WTC11 (cell line): ENCODE measurements around the gene KIAA0232. TPM values are rescaled to one million over a fixed set of nuclear protein-coding genes. Genes with fewer than 3 reads are reported as not detected.

ENCODE experiments used
- ATAC-seq: fragments of 200-7000 bp; cut with Tn5 transposase; 2 replicates; pipeline ENCODE4 v1.10.0; 2021; ENCODE audit warnings: mild to moderate bottlenecking, moderate library complexity
- CTCF ChIA-PET: fragments of 300-600 bp; sonication (Branson Sonifier 250); formaldehyde crosslinking; loops from one replicate; lab custom pipeline; 2021; ENCODE audit warnings: antibody characterized with exemption; lab: Charles Lee
- POLR2A ChIA-PET: fragments of 350-600 bp; sonication (Branson Sonifier 250); formaldehyde crosslinking; loops from one replicate; lab custom pipeline; 2021; ENCODE audit warnings: antibody characterized with exemption; lab: Charles Lee
- DNase-seq: peaks from one replicate; pipeline ENCODE4 v3.0.0; 2021; ENCODE audit warnings: low spot score
- H3K27ac Mint-ChIP-seq: 2 replicates; pipeline ENCODE4 v1.8.0; 2021; ENCODE audit warnings: mixed read lengths
- H3K27me3 Mint-ChIP-seq: 2 replicates; pipeline ENCODE4 v1.8.0; 2021; ENCODE audit warnings: low read depth, mild to moderate bottlenecking, moderate library complexity, mixed read lengths
- H3K36me3 Mint-ChIP-seq: 2 replicates; pipeline ENCODE4 v1.8.0; 2021; ENCODE audit warnings: mixed read lengths
- H3K4me1 Mint-ChIP-seq: 2 replicates; pipeline ENCODE4 v1.8.0; 2022; ENCODE audit warnings: mixed read lengths
- H3K4me3 Mint-ChIP-seq: 2 replicates; pipeline ENCODE4 v1.8.0; 2021; ENCODE audit warnings: mild to moderate bottlenecking, moderate library complexity, mixed read lengths
- H3K9me3 Mint-ChIP-seq: 2 replicates; pipeline ENCODE4 v1.8.0; 2021; ENCODE audit warnings: mixed read lengths
- ARID4B ChIP-seq: sonication (generic); formaldehyde crosslinking; IDR thresholded peaks from 2 replicates; pipeline ENCODE4 v1.8.0; 2023; ENCODE audit warnings: missing genetic modification reagents, mild to moderate bottlenecking, borderline replicate concordance
- ATF1 ChIP-seq: sonication (generic); formaldehyde crosslinking; IDR thresholded peaks from 2 replicates; pipeline ENCODE4 v1.8.1; 2023; ENCODE audit warnings: mild to moderate bottlenecking, moderate library complexity, missing genetic modification reagents
- CREM ChIP-seq: sonication (generic); formaldehyde crosslinking; IDR thresholded peaks from 2 replicates; pipeline ENCODE4 v1.8.1; 2022; ENCODE audit warnings: mild to moderate bottlenecking, missing genetic modification reagents, moderate library complexity
- ELF4 ChIP-seq: sonication (generic); formaldehyde crosslinking; IDR thresholded peaks from 2 replicates; pipeline ENCODE4 v1.8.1; 2022; ENCODE audit warnings: low read depth, mild to moderate bottlenecking, moderate library complexity, missing genetic modification reagents
- JUN ChIP-seq: sonication (generic); formaldehyde crosslinking; IDR thresholded peaks from 2 replicates; pipeline ENCODE4 v1.8.0; 2023; ENCODE audit warnings: mild to moderate bottlenecking, missing genetic modification reagents
- NFYB ChIP-seq: sonication (generic); formaldehyde crosslinking; conservative IDR thresholded peaks from 2 replicates; pipeline ENCODE4 v1.8.0; 2022; ENCODE audit warnings: low read depth, missing genetic modification reagents
- NR2C2 ChIP-seq: sonication (generic); formaldehyde crosslinking; IDR thresholded peaks from 2 replicates; pipeline ENCODE4 v1.8.0; 2022; ENCODE audit warnings: mild to moderate bottlenecking, missing genetic modification reagents
- NR3C1 ChIP-seq: sonication (generic); formaldehyde crosslinking; conservative IDR thresholded peaks from 2 replicates; pipeline ENCODE4 v1.8.1; 2023; ENCODE audit warnings: low read depth, mild to moderate bottlenecking, missing genetic modification reagents
- RORB ChIP-seq: fragments of 250-450 bp; sonication (Bioruptor Pico); IDR thresholded peaks from 2 replicates; pipeline ENCODE4 v1.9.0; 2021; ENCODE audit warnings: mild to moderate bottlenecking
- STAT6 ChIP-seq: sonication (generic); formaldehyde crosslinking; conservative IDR thresholded peaks from 2 replicates; pipeline ENCODE4 v1.8.1; 2023; ENCODE audit warnings: mild to moderate bottlenecking, low read depth, missing genetic modification reagents, moderate library complexity
- TP53 ChIP-seq: sonication (generic); formaldehyde crosslinking; IDR thresholded peaks from 2 replicates; pipeline ENCODE4 v1.8.1; 2023; ENCODE audit warnings: mild to moderate bottlenecking, missing genetic modification reagents
- ZNF121 ChIP-seq: sonication (generic); formaldehyde crosslinking; IDR thresholded peaks from 2 replicates; pipeline ENCODE4 v1.8.0; 2023; ENCODE audit warnings: missing genetic modification reagents
- ZNF263 ChIP-seq: sonication (generic); formaldehyde crosslinking; IDR thresholded peaks from 2 replicates; pipeline ENCODE4 v1.8.1; 2022; ENCODE audit warnings: low read depth, mild to moderate bottlenecking, moderate library complexity, missing genetic modification reagents
- total RNA-seq: library from RNA; stranded (reverse); gene quantifications from 3 replicates; pipeline ENCODE4 v1.2.3, GENCODE V29; 2021
- TF ChIP-seq, protein P1 (sequence below): sonication (generic); formaldehyde crosslinking; IDR thresholded peaks from 2 replicates; pipeline ENCODE4 v1.8.0; 2022; ENCODE audit warnings: missing genetic modification reagents
- TF ChIP-seq, protein P2 (sequence below): sonication (generic); formaldehyde crosslinking; conservative IDR thresholded peaks from 2 replicates; pipeline ENCODE4 v1.8.1; 2022; ENCODE audit warnings: mild to moderate bottlenecking, missing genetic modification reagents
- TF ChIP-seq, protein P3 (sequence below): fragments of 250-450 bp; sonication (Bioruptor Pico); IDR thresholded peaks from 2 replicates; pipeline ENCODE4 v1.9.0; 2021; ENCODE audit warnings: mild to moderate bottlenecking
- TF ChIP-seq, protein P4 (sequence below): fragments of 250-450 bp; sonication (Bioruptor Pico); IDR thresholded peaks from 2 replicates; pipeline ENCODE4 v1.9.0; 2021; ENCODE audit warnings: mild to moderate bottlenecking, borderline replicate concordance

KIAA0232 gene
- total RNA-seq, 1 experiment from 2014 or later: 23.2 TPM

- TF ChIP-seq, protein P1, sequence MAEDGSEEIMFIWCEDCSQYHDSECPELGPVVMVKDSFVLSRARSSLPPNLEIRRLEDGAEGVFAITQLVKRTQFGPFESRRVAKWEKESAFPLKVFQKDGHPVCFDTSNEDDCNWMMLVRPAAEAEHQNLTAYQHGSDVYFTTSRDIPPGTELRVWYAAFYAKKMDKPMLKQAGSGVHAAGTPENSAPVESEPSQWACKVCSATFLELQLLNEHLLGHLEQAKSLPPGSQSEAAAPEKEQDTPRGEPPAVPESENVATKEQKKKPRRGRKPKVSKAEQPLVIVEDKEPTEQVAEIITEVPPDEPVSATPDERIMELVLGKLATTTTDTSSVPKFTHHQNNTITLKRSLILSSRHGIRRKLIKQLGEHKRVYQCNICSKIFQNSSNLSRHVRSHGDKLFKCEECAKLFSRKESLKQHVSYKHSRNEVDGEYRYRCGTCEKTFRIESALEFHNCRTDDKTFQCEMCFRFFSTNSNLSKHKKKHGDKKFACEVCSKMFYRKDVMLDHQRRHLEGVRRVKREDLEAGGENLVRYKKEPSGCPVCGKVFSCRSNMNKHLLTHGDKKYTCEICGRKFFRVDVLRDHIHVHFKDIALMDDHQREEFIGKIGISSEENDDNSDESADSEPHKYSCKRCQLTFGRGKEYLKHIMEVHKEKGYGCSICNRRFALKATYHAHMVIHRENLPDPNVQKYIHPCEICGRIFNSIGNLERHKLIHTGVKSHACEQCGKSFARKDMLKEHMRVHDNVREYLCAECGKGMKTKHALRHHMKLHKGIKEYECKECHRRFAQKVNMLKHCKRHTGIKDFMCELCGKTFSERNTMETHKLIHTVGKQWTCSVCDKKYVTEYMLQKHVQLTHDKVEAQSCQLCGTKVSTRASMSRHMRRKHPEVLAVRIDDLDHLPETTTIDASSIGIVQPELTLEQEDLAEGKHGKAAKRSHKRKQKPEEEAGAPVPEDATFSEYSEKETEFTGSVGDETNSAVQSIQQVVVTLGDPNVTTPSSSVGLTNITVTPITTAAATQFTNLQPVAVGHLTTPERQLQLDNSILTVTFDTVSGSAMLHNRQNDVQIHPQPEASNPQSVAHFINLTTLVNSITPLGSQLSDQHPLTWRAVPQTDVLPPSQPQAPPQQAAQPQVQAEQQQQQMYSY (CRISPR knock-in tag): no peak
- TF ChIP-seq STAT6 (CRISPR knock-in tag) (no peak), ATF1 (no peak), NFYB (no peak), RORB (no peak), ARID4B (CRISPR knock-in tag) (no peak), ZNF263 (CRISPR knock-in tag) (no peak), NR2C2 (CRISPR knock-in tag) (no peak)
These were observed 141.8 kb downstream of the KIAA0232 start (continued) for GRCh38 chr4:6924361-6924779.

- H3K27ac Mint-ChIP-seq: peak overlapping the region; percentile 3; the same call in 1 of the 2 replicates
- CTCF ChIA-PET: interaction anchor here (1.2 kb wide), 1 partner anchor 15 kb away, joined by 3 read pairs; no protein-coding TSS in a partner anchor
- TF ChIP-seq ELF4 (no peak), NR3C1 (CRISPR knock-in tag) (no peak), CREM (CRISPR knock-in tag) (no peak)
- TF ChIP-seq, protein P2, sequence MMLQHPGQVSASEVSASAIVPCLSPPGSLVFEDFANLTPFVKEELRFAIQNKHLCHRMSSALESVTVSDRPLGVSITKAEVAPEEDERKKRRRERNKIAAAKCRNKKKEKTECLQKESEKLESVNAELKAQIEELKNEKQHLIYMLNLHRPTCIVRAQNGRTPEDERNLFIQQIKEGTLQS (CRISPR knock-in tag): no peak
These were observed 142.9 kb downstream of the KIAA0232 start for GRCh38 chr4:6925357-6925836.

DNA sequence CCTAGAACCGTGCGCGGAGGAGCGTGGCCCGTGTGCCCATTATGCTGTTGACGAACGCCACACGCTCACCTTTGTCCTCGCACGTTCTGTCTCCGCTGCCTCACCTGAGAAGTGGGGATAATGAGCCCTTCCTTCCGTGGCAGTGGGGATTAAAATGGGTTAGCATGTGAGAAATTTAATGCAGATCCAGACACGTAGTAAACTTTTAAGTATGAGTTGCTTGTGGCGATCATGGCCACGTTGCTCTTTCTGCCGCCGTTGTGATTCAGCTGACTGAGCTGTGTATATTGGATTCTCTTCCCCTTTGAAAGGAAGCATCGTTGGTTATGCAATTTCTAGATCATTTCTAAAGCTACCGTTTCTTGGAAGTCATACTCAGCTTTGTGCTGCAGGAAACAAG is 143.6 kb downstream of the KIAA0232 start:
- ChIA-PET POLR2A (no interaction called here), CTCF (interaction anchor here (1.2 to 1.5 kb wide), 2 partner anchors 16 to 142 kb away, joined by 3 read pairs; partner anchors contain the start of gene GRPEL1)
- Mint-ChIP-seq H3K27ac (peak overlapping the region; percentile 11; the same call in 1 of the 2 replicates), H3K36me3 (peaks cover 19% of the 10 kb centered on the region), H3K4me1 (peaks cover 21% of the 10 kb centered on the region), H3K4me3 (no peak overlapping the region), H3K9me3 (no peaks in the 10 kb centered on the region), H3K27me3 (no peaks in the 10 kb centered on the region)
- ATAC-seq (no peak), DNase-seq (no peak)
- TF ChIP-seq JUN: no peak
- TF ChIP-seq, protein P3, sequence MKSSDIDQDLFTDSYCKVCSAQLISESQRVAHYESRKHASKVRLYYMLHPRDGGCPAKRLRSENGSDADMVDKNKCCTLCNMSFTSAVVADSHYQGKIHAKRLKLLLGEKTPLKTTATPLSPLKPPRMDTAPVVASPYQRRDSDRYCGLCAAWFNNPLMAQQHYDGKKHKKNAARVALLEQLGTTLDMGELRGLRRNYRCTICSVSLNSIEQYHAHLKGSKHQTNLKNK (CRISPR knock-in tag): no peak
- TF ChIP-seq, protein P4, sequence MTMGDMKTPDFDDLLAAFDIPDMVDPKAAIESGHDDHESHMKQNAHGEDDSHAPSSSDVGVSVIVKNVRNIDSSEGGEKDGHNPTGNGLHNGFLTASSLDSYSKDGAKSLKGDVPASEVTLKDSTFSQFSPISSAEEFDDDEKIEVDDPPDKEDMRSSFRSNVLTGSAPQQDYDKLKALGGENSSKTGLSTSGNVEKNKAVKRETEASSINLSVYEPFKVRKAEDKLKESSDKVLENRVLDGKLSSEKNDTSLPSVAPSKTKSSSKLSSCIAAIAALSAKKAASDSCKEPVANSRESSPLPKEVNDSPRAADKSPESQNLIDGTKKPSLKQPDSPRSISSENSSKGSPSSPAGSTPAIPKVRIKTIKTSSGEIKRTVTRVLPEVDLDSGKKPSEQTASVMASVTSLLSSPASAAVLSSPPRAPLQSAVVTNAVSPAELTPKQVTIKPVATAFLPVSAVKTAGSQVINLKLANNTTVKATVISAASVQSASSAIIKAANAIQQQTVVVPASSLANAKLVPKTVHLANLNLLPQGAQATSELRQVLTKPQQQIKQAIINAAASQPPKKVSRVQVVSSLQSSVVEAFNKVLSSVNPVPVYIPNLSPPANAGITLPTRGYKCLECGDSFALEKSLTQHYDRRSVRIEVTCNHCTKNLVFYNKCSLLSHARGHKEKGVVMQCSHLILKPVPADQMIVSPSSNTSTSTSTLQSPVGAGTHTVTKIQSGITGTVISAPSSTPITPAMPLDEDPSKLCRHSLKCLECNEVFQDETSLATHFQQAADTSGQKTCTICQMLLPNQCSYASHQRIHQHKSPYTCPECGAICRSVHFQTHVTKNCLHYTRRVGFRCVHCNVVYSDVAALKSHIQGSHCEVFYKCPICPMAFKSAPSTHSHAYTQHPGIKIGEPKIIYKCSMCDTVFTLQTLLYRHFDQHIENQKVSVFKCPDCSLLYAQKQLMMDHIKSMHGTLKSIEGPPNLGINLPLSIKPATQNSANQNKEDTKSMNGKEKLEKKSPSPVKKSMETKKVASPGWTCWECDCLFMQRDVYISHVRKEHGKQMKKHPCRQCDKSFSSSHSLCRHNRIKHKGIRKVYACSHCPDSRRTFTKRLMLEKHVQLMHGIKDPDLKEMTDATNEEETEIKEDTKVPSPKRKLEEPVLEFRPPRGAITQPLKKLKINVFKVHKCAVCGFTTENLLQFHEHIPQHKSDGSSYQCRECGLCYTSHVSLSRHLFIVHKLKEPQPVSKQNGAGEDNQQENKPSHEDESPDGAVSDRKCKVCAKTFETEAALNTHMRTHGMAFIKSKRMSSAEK: no peak
- no peak for TF ChIP-seq ZNF121
- TF ChIP-seq TP53 (CRISPR knock-in tag): no peak

More at GRCh38 chr4:6925357-6925836, 142.9 kb downstream of the KIAA0232 start:
- no peaks in the 10 kb centered on the region for H3K27me3 Mint-ChIP-seq
- no peaks in the 10 kb centered on the region for H3K9me3 Mint-ChIP-seq
- ATAC-seq: no peak
- no peak for DNase-seq
- H3K4me3 Mint-ChIP-seq: no peak overlapping the region
- peaks cover 19% of the 10 kb centered on the region for H3K36me3 Mint-ChIP-seq
- peaks cover 21% of the 10 kb centered on the region for H3K4me1 Mint-ChIP-seq
- POLR2A ChIA-PET: no interaction called here
